Panc1 (cell line): Measurements from ENCODE around the gene QRICH2. TPM values are rescaled to one million over a fixed set of nuclear protein-coding genes. Genes with fewer than 3 reads are reported as not detected.

Source experiments
- ATAC-seq: fragments of 200-7000 bp; cut with Tn5 transposase; 2 replicates; pipeline ENCODE4 v1.9.1; 2020; ENCODE audit warnings: mild to moderate bottlenecking, moderate library complexity
- BruUV-seq: library from RNA; stranded (reverse); fragments of 400-500 nt; replicated peaks from 2 replicates; lab custom pipeline; 2021; lab: Mats Ljungman, UMichigan
- CTCF ChIA-PET: fragments of 300-600 bp; sonication (Branson Sonifier 250); formaldehyde crosslinking; loops from one replicate; lab custom pipeline; 2022; ENCODE audit warnings: antibody characterized with exemption; lab: Charles Lee
- POLR2A ChIA-PET: fragments of 300-600 bp; sonication (Branson Sonifier 250); formaldehyde crosslinking; loops from one replicate; lab custom pipeline; 2022; ENCODE audit warnings: antibody characterized with exemption; lab: Charles Lee
- DNase-seq: peaks from one replicate; pipeline ENCODE4 v3.0.0-alpha.2; 2010; ENCODE audit warnings: low read depth, low spot score
- H3K27ac ChIP-seq: 2 replicates; pipeline ENCODE4 v1.5.1; 2011; ENCODE audit warnings: mild to moderate bottlenecking, low read length, inconsistent platforms
- H3K27me3 ChIP-seq: fragments of 200-500 bp; sonication (Bioruptor generic); 2 replicates; pipeline ENCODE4 v1.6.0; 2014; ENCODE audit warnings: low read length, inconsistent platforms; ENCODE audit not compliant: control insufficient read depth, insufficient read depth
- H3K36me3 ChIP-seq: fragments of 200-500 bp; sonication (Bioruptor generic); 2 replicates; pipeline ENCODE4 v1.5.1; 2014; ENCODE audit warnings: inconsistent platforms, mild to moderate bottlenecking, low read length, moderate library complexity; ENCODE audit not compliant: control insufficient read depth, insufficient read depth
- H3K4me1 ChIP-seq: 2 replicates; pipeline ENCODE4 v1.5.1; 2011; ENCODE audit warnings: inconsistent platforms, mild to moderate bottlenecking, low read length, moderate library complexity; ENCODE audit not compliant: control insufficient read depth, insufficient read depth
- H3K4me3 ChIP-seq, 2 experiments: 2 replicates each; pipeline ENCODE4 v1.5.1; 2011 to 2012; ENCODE audit warnings: low read depth in 2 of 2, low read length in 2 of 2, mild to moderate bottlenecking in 2 of 2, inconsistent platforms in 1 of 2, moderate library complexity in 1 of 2
- H3K9me3 ChIP-seq: fragments of 200-500 bp; sonication (Bioruptor generic); 2 replicates; pipeline ENCODE4 v1.5.1; 2014; ENCODE audit warnings: low read depth, mild to moderate bottlenecking, inconsistent platforms, low read length, moderate library complexity; ENCODE audit not compliant: control insufficient read depth, insufficient read depth
- POLR2AphosphoS5 ChIP-seq: IDR thresholded peaks from 2 replicates; pipeline ENCODE4 v1.6.1; 2012; ENCODE audit warnings: mild to moderate bottlenecking, low read depth, low read length, moderate library complexity
- SIN3A ChIP-seq: IDR thresholded peaks from 2 replicates; pipeline ENCODE4 v1.6.1; 2012; ENCODE audit warnings: low read depth, mild to moderate bottlenecking, low read length, moderate library complexity, borderline replicate concordance; ENCODE audit not compliant: insufficient read depth
- TCF7L2 ChIP-seq: IDR thresholded peaks from 2 replicates; pipeline ENCODE4 v1.6.1; 2011; ENCODE audit warnings: mild to moderate bottlenecking, low read depth, low read length, inconsistent platforms
- in situ Hi-C: cut with HindIII; loops from 2 replicates; pipeline ENCODE4 v1.10.0; 2016; ENCODE audit warnings: low sequenced_read_pairs, low pct_unique_long_range_greater_than_20kb
- intact Hi-C: fragments of 100-400 bp; cut with micrococcal nuclease; formaldehyde crosslinking; loops from one replicate; pipeline ENCODE4 v1.10.0; 2022; ENCODE audit not compliant: unreplicated experiment
- total RNA-seq: library from RNA; stranded (reverse); gene quantifications from one replicate; pipeline ENCODE4 v1.2.1, GENCODE V29; 2021; ENCODE audit not compliant: unreplicated experiment
- TF ChIP-seq, protein P1 (sequence below): fragments of 450-650 bp; IDR thresholded peaks from 2 replicates; pipeline ENCODE4 v1.5.1; 2017; ENCODE audit warnings: mild to moderate bottlenecking
- TF ChIP-seq, protein P2 (sequence below), 2 experiments: IDR thresholded peaks; 2 replicates each; pipeline ENCODE4 v1.6.1; 2011 to 2012; ENCODE audit warnings: low read depth in 2 of 2, control low read depth in 1 of 2, low read length in 1 of 2, mild to moderate bottlenecking in 1 of 2, moderate library complexity in 1 of 2; ENCODE audit not compliant: insufficient read depth in 1 of 2

The QRICH2 gene
- total RNA-seq, 1 experiment from 2014 or later: 0.92 TPM

DNA sequence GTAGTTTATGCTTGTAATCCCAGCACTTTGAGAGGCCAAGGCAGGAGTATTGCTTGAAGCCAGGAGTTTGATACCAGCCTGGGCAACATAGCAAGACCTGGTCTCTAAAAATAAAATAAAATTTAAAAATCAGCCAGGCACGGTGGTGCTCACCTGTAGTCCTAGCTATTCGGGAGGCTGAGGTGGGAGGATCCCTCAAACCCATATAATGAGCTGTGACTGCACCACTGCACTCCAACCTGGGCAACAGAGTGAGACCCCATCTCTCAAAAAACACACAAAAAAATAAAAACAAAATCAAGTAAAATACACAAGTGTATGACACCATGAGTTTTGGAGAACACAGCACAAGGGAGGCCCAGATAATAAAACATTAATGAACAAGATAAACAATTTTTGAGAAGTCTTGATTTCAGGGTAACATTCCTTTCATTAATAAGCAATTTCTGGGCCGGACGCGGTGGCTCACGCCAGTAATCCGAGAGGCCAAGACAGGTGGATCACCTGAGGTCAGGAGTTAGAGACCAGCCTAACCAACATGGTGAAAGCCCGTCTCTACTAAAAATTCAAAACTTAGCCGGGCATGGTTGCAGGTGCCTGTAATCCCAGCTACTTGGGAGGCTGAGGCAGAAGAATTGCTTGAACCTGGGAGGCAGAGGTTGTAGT, 27.8 kb upstream of the QRICH2 start:
- BruUV-seq: no TSS peak

GRCh38 chr17:76333673-76334505, 25.8 kb upstream of the QRICH2 start:
- in situ Hi-C loops: no loop called here
- no peak for DNase-seq
- H3K36me3 ChIP-seq: peaks cover 13% of the 10 kb centered on the region
- no peaks in the 10 kb centered on the region for H3K9me3 ChIP-seq
- no peaks in the 10 kb centered on the region for H3K4me1 ChIP-seq
- no peaks in the 10 kb centered on the region for H3K27me3 ChIP-seq
- no peak overlapping the region for H3K4me3 ChIP-seq
- no peak overlapping the region for H3K27ac ChIP-seq
- no TSS peak for BruUV-seq
- POLR2A ChIA-PET: no interaction called here
- TF ChIP-seq SIN3A (no peak), POLR2AphosphoS5 (no peak), TCF7L2 (no peak)
- TF ChIP-seq, protein P1, sequence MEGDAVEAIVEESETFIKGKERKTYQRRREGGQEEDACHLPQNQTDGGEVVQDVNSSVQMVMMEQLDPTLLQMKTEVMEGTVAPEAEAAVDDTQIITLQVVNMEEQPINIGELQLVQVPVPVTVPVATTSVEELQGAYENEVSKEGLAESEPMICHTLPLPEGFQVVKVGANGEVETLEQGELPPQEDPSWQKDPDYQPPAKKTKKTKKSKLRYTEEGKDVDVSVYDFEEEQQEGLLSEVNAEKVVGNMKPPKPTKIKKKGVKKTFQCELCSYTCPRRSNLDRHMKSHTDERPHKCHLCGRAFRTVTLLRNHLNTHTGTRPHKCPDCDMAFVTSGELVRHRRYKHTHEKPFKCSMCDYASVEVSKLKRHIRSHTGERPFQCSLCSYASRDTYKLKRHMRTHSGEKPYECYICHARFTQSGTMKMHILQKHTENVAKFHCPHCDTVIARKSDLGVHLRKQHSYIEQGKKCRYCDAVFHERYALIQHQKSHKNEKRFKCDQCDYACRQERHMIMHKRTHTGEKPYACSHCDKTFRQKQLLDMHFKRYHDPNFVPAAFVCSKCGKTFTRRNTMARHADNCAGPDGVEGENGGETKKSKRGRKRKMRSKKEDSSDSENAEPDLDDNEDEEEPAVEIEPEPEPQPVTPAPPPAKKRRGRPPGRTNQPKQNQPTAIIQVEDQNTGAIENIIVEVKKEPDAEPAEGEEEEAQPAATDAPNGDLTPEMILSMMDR: no peak
- TF ChIP-seq, protein P2, sequence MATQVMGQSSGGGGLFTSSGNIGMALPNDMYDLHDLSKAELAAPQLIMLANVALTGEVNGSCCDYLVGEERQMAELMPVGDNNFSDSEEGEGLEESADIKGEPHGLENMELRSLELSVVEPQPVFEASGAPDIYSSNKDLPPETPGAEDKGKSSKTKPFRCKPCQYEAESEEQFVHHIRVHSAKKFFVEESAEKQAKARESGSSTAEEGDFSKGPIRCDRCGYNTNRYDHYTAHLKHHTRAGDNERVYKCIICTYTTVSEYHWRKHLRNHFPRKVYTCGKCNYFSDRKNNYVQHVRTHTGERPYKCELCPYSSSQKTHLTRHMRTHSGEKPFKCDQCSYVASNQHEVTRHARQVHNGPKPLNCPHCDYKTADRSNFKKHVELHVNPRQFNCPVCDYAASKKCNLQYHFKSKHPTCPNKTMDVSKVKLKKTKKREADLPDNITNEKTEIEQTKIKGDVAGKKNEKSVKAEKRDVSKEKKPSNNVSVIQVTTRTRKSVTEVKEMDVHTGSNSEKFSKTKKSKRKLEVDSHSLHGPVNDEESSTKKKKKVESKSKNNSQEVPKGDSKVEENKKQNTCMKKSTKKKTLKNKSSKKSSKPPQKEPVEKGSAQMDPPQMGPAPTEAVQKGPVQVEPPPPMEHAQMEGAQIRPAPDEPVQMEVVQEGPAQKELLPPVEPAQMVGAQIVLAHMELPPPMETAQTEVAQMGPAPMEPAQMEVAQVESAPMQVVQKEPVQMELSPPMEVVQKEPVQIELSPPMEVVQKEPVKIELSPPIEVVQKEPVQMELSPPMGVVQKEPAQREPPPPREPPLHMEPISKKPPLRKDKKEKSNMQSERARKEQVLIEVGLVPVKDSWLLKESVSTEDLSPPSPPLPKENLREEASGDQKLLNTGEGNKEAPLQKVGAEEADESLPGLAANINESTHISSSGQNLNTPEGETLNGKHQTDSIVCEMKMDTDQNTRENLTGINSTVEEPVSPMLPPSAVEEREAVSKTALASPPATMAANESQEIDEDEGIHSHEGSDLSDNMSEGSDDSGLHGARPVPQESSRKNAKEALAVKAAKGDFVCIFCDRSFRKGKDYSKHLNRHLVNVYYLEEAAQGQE (IDR thresholded peaks at IDR 0.05; ENCODE audit: insufficient read depth in 1 of 2, low read depth in 2 of 2, low read length in 1 of 2): no peak
- CTCF ChIA-PET: interaction anchor here (0.5 kb wide), 1 partner anchor 142 kb away, joined by 6 read pairs; no protein-coding TSS in a partner anchor
- ATAC-seq: no peak
- intact Hi-C loops: no loop called here

More for the DNA sequence above, 27.8 kb upstream of the QRICH2 start:
- no peak for TF ChIP-seq SIN3A
- TF ChIP-seq TCF7L2: no peak
- TF ChIP-seq, protein P2 (IDR thresholded peaks at IDR 0.05; ENCODE audit: insufficient read depth in 1 of 2, low read depth in 2 of 2, low read length in 1 of 2): no peak
- TF ChIP-seq, protein P1: no peak
- no peaks in the 10 kb centered on the region for H3K27me3 ChIP-seq
- CTCF ChIA-PET: no interaction called here
- intact Hi-C loops: no loop called here
- no peak overlapping the region for H3K27ac ChIP-seq
- no peak overlapping the region for H3K4me3 ChIP-seq
- POLR2A ChIA-PET: no interaction called here
- DNase-seq (no peak), ATAC-seq (no peak)
- no peaks in the 10 kb centered on the region for H3K9me3 ChIP-seq
- no peaks in the 10 kb centered on the region for H3K4me1 ChIP-seq
- in situ Hi-C loops: no loop called here
- H3K36me3 ChIP-seq: peaks cover 3% of the 10 kb centered on the region
